ENCODE data around the gene CYP26B1. TPM values are rescaled to one million over a fixed set of nuclear protein-coding genes. Genes with fewer than 3 reads are reported as not detected.

Gene CYP26B1
- total RNA-seq, 1 experiment from 2014 or later = 0.42 TPM

DNA sequence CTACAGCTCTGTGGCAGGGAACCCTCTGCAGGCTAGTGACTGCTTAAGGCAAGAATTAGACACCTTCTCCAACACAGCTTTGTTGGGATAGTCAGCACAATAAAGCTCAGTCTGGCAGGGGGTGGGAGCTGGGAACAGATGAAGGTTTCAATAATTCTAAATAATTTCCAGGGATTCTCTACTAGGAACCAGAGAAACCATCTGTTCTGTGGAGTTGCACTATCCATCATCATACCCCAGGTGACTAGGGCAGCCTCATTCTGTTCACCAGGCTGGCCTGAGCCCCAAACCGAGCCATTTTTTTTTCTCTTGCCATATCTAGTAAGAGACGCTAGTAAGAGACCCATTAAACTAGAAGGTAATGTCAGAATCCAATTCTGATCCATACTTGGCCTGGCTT, 35.8 kb upstream of the CYP26B1 start (continued):
- no peak for TF ChIP-seq TEAD4 (CRISPR knock-in tag; IDR thresholded peaks at IDR 0.05)
- no peak for TF ChIP-seq ZNF121 (CRISPR knock-in tag; IDR thresholded peaks at IDR 0.05)
- TF ChIP-seq NR3C1 (CRISPR knock-in tag; conservative IDR thresholded peaks at IDR 0.05; ENCODE audit: low read depth) = no peak
- no peak for TF ChIP-seq FOXJ3 (CRISPR knock-in tag; IDR thresholded peaks at IDR 0.05; ENCODE audit: borderline replicate concordance)
- no peak for TF ChIP-seq OVOL2 (CRISPR knock-in tag; IDR thresholded peaks at IDR 0.05; ENCODE audit: borderline replicate concordance)
- TF ChIP-seq IRF2 (CRISPR knock-in tag; IDR thresholded peaks at IDR 0.05; ENCODE audit: borderline replicate concordance, low read depth) = no peak
- TF ChIP-seq ZNF671 (CRISPR knock-in tag; IDR thresholded peaks at IDR 0.05) = no peak
- TF ChIP-seq, protein P1, sequence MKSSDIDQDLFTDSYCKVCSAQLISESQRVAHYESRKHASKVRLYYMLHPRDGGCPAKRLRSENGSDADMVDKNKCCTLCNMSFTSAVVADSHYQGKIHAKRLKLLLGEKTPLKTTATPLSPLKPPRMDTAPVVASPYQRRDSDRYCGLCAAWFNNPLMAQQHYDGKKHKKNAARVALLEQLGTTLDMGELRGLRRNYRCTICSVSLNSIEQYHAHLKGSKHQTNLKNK (CRISPR knock-in tag; IDR thresholded peaks at IDR 0.05) = no peak
- TF ChIP-seq, protein P2, sequence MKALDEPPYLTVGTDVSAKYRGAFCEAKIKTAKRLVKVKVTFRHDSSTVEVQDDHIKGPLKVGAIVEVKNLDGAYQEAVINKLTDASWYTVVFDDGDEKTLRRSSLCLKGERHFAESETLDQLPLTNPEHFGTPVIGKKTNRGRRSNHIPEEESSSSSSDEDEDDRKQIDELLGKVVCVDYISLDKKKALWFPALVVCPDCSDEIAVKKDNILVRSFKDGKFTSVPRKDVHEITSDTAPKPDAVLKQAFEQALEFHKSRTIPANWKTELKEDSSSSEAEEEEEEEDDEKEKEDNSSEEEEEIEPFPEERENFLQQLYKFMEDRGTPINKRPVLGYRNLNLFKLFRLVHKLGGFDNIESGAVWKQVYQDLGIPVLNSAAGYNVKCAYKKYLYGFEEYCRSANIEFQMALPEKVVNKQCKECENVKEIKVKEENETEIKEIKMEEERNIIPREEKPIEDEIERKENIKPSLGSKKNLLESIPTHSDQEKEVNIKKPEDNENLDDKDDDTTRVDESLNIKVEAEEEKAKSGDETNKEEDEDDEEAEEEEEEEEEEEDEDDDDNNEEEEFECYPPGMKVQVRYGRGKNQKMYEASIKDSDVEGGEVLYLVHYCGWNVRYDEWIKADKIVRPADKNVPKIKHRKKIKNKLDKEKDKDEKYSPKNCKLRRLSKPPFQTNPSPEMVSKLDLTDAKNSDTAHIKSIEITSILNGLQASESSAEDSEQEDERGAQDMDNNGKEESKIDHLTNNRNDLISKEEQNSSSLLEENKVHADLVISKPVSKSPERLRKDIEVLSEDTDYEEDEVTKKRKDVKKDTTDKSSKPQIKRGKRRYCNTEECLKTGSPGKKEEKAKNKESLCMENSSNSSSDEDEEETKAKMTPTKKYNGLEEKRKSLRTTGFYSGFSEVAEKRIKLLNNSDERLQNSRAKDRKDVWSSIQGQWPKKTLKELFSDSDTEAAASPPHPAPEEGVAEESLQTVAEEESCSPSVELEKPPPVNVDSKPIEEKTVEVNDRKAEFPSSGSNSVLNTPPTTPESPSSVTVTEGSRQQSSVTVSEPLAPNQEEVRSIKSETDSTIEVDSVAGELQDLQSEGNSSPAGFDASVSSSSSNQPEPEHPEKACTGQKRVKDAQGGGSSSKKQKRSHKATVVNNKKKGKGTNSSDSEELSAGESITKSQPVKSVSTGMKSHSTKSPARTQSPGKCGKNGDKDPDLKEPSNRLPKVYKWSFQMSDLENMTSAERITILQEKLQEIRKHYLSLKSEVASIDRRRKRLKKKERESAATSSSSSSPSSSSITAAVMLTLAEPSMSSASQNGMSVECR (CRISPR knock-in tag; IDR thresholded peaks at IDR 0.05; ENCODE audit: borderline replicate concordance) = no peak

DNA sequence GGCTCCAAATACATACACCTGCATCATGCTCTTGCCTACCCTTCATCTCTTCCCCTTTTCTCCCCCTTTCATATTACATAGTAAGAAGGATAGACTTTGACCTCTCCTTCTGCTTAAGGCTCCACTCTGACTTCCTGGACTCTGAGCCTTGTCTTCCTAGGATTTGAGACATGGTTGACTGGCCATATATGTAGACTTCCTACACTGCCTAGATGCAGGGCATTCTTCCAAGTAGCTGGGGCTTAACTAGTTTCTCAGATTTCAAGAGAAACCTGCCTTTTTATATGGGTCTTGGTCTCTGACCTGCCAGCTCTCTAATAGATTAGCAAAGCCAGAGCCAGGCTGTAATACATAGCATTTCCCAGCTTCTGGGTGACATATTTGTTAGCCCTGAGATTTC, 35.4 kb upstream of the CYP26B1 start:
- peaks cover 3% of the 10 kb centered on the region; the same call in 1 of the 2 replicates for H3K9me3 Mint-ChIP-seq
- CTCF ChIA-PET = no interaction called here
- H3K4me1 Mint-ChIP-seq = peaks cover 15% of the 10 kb centered on the region
- TF ChIP-seq ZNF232 (CRISPR knock-in tag; IDR thresholded peaks at IDR 0.05) = no peak
- TF ChIP-seq ZNF416 (CRISPR knock-in tag; IDR thresholded peaks at IDR 0.05) = no peak
- TF ChIP-seq TP53 (CRISPR knock-in tag; IDR thresholded peaks at IDR 0.05) = no peak
- no peak for TF ChIP-seq JAZF1 (CRISPR knock-in tag; IDR thresholded peaks at IDR 0.05)
- TF ChIP-seq ZNF219 (CRISPR knock-in tag; IDR thresholded peaks at IDR 0.05; ENCODE audit: borderline replicate concordance) = no peak
- TF ChIP-seq NFYB (CRISPR knock-in tag; conservative IDR thresholded peaks at IDR 0.05; ENCODE audit: low read depth) = no peak
- no peak for TF ChIP-seq CREB1 (CRISPR knock-in tag; IDR thresholded peaks at IDR 0.05)
- TF ChIP-seq, protein P3, sequence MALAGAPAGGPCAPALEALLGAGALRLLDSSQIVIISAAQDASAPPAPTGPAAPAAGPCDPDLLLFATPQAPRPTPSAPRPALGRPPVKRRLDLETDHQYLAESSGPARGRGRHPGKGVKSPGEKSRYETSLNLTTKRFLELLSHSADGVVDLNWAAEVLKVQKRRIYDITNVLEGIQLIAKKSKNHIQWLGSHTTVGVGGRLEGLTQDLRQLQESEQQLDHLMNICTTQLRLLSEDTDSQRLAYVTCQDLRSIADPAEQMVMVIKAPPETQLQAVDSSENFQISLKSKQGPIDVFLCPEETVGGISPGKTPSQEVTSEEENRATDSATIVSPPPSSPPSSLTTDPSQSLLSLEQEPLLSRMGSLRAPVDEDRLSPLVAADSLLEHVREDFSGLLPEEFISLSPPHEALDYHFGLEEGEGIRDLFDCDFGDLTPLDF (CRISPR knock-in tag; IDR thresholded peaks at IDR 0.05) = no peak
- TF ChIP-seq OVOL2 (CRISPR knock-in tag; IDR thresholded peaks at IDR 0.05; ENCODE audit: borderline replicate concordance) = no peak
- no peak for TF ChIP-seq NFATC4 (CRISPR knock-in tag; IDR thresholded peaks at IDR 0.05)
- no peak for TF ChIP-seq MYBL2 (CRISPR knock-in tag; IDR thresholded peaks at IDR 0.05)
- no peak for TF ChIP-seq ZNF396 (CRISPR knock-in tag; IDR thresholded peaks at IDR 0.05; ENCODE audit: borderline replicate concordance)
- no peak for TF ChIP-seq ATF1 (CRISPR knock-in tag; IDR thresholded peaks at IDR 0.05)
- TF ChIP-seq, protein P2 (CRISPR knock-in tag; IDR thresholded peaks at IDR 0.05; ENCODE audit: borderline replicate concordance) = no peak
- no peak for TF ChIP-seq GRHL2 (CRISPR knock-in tag; IDR thresholded peaks at IDR 0.05; ENCODE audit: insufficient replicate concordance, severe bottlenecking)
- no peak for TF ChIP-seq ZNF671 (CRISPR knock-in tag; IDR thresholded peaks at IDR 0.05)
- TF ChIP-seq, protein P4, sequence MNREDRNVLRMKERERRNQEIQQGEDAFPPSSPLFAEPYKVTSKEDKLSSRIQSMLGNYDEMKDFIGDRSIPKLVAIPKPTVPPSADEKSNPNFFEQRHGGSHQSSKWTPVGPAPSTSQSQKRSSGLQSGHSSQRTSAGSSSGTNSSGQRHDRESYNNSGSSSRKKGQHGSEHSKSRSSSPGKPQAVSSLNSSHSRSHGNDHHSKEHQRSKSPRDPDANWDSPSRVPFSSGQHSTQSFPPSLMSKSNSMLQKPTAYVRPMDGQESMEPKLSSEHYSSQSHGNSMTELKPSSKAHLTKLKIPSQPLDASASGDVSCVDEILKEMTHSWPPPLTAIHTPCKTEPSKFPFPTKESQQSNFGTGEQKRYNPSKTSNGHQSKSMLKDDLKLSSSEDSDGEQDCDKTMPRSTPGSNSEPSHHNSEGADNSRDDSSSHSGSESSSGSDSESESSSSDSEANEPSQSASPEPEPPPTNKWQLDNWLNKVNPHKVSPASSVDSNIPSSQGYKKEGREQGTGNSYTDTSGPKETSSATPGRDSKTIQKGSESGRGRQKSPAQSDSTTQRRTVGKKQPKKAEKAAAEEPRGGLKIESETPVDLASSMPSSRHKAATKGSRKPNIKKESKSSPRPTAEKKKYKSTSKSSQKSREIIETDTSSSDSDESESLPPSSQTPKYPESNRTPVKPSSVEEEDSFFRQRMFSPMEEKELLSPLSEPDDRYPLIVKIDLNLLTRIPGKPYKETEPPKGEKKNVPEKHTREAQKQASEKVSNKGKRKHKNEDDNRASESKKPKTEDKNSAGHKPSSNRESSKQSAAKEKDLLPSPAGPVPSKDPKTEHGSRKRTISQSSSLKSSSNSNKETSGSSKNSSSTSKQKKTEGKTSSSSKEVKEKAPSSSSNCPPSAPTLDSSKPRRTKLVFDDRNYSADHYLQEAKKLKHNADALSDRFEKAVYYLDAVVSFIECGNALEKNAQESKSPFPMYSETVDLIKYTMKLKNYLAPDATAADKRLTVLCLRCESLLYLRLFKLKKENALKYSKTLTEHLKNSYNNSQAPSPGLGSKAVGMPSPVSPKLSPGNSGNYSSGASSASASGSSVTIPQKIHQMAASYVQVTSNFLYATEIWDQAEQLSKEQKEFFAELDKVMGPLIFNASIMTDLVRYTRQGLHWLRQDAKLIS (CRISPR knock-in tag; IDR thresholded peaks at IDR 0.05; ENCODE audit: borderline replicate concordance) = no peak
- no peak for TF ChIP-seq HMGA2 (CRISPR knock-in tag; IDR thresholded peaks at IDR 0.05)

More for the DNA sequence above, 35.4 kb upstream of the CYP26B1 start:
- POLR2A ChIA-PET = no interaction called here
- Mint-ChIP-seq H3K36me3 (0 out of 2 replicates have a peak, but pooled peaks cover 2% of the 10 kb centered on the region), H3K4me3 (no peak overlapping the region), H3K27me3 (ENCODE audit: low read depth) (no peaks in the 10 kb centered on the region), H3K27ac (no peak overlapping the region)
- no peak for ATAC-seq
- no peak for DNase-seq (ENCODE audit: low spot score)

Measured in WTC11 (cell line).